Caco-2 (cell line): Measurements from ENCODE around the gene EIF2B4. TPM values are rescaled to one million over a fixed set of nuclear protein-coding genes. Genes with fewer than 3 reads are reported as not detected.
"Not testable (repeated sequence)": the region's sequence is repeated elsewhere in the genome, so short reads cannot be mapped to it uniquely, and the experiment has no call there.

Experiments used
- BruUV-seq: library from RNA; stranded (reverse); fragments of 400-500 nt; replicated peaks from 2 replicates; lab custom pipeline; 2021; lab: Mats Ljungman, UMichigan
- CTCF ChIA-PET: fragments of 300-600 bp; sonication (Branson Sonifier 250); formaldehyde crosslinking; loops from one replicate; lab custom pipeline; 2022; ENCODE audit warnings: antibody characterized with exemption; lab: Charles Lee
- POLR2A ChIA-PET: fragments of 300-600 bp; sonication (Branson Sonifier 250); formaldehyde crosslinking; loops from one replicate; lab custom pipeline; 2022; ENCODE audit warnings: antibody characterized with exemption; lab: Charles Lee
- DNase-seq, 2 experiments: peaks; one replicate each; pipeline versions ENCODE4 v3.0.0 to v3.0.0-alpha.2; 2020 to 2022
- H3K27me3 ChIP-seq: replicated peaks from 2 replicates; pipeline ENCODE4 v1.6.0; 2011; ENCODE audit warnings: low read length; ENCODE audit not compliant: control insufficient read depth, insufficient read depth
- H3K36me3 ChIP-seq: 2 replicates; pipeline ENCODE4 v1.5.1; 2011; ENCODE audit warnings: low read length; ENCODE audit not compliant: control insufficient read depth, insufficient read depth
- H3K4me1 ChIP-seq: fragments of 250-450 bp; sonication (Bioruptor Pico); 2 replicates; pipeline ENCODE4 v1.5.1; 2020; ENCODE audit warnings: mild to moderate bottlenecking
- H3K4me3 ChIP-seq: 2 replicates; pipeline ENCODE4 v1.5.1; 2011; ENCODE audit warnings: low read depth, mild to moderate bottlenecking, control low read depth, low read length
- H3K9me3 ChIP-seq: fragments of 250-450 bp; sonication (Bioruptor Pico); 2 replicates; pipeline ENCODE4 v1.5.1; 2020; ENCODE audit warnings: mild to moderate bottlenecking, moderate library complexity
- H3K27ac Mint-ChIP-seq: one replicate; pipeline ENCODE4 v1.8.0; 2022; ENCODE audit warnings: mixed read lengths; ENCODE audit not compliant: unreplicated experiment
- H3K27me3 Mint-ChIP-seq: one replicate; pipeline ENCODE4 v1.8.0; 2022; ENCODE audit warnings: mixed read lengths; ENCODE audit not compliant: insufficient read depth, unreplicated experiment
- H3K36me3 Mint-ChIP-seq: one replicate; pipeline ENCODE4 v1.8.0; 2022; ENCODE audit warnings: mild to moderate bottlenecking, mixed read lengths; ENCODE audit not compliant: insufficient read depth, unreplicated experiment
- H3K4me1 Mint-ChIP-seq: one replicate; pipeline ENCODE4 v1.8.0; 2022; ENCODE audit warnings: low read depth, mixed read lengths; ENCODE audit not compliant: unreplicated experiment
- H3K4me3 Mint-ChIP-seq: one replicate; pipeline ENCODE4 v1.8.0; 2022; ENCODE audit warnings: mild to moderate bottlenecking, moderate library complexity, mixed read lengths; ENCODE audit not compliant: unreplicated experiment
- H3K9me3 Mint-ChIP-seq: one replicate; pipeline ENCODE4 v1.8.0; 2022; ENCODE audit warnings: mixed read lengths; ENCODE audit not compliant: unreplicated experiment
- CTCF ChIP-seq, 2 experiments: fragments of 200-600 bp in 1 of 2; IDR thresholded peaks; 1 replicate in 1 of 2; 2 replicates in 1 of 2; pipeline versions ENCODE4 v1.5.1 to v1.8.0; 2011 to 2022; ENCODE audit warnings: antibody characterized with exemption in 1 of 2, control low read depth in 1 of 2, inconsistent platforms in 1 of 2, low read depth in 1 of 2, low read length in 1 of 2, mild to moderate bottlenecking in 1 of 2, moderate library complexity in 1 of 2; ENCODE audit not compliant: insufficient read depth in 1 of 2, severe bottlenecking in 1 of 2, unreplicated experiment in 1 of 2
- intact Hi-C: fragments of 100-400 bp; cut with micrococcal nuclease; formaldehyde crosslinking; loops from one replicate; pipeline ENCODE4 v1.10.0; 2022; ENCODE audit not compliant: unreplicated experiment
- total RNA-seq: library from RNA; stranded (reverse); gene quantifications from 2 replicates; pipeline ENCODE4 v1.2.3, GENCODE V29; 2022

Gene EIF2B4
- total RNA-seq, 1 experiment from 2014 or later, result 91.3 TPM

GRCh38 chr2:27320958-27321543, 49.1 kb downstream of the EIF2B4 start:
- no peaks in the 10 kb centered on the region for H3K27me3 Mint-ChIP-seq
- peaks cover 31% of the 10 kb centered on the region for H3K36me3 Mint-ChIP-seq
- CTCF ChIA-PET, result interaction anchor here (0.5 to 1.0 kb wide), 8 partner anchors 9 to 188 kb away, joined by 3 to 9 read pairs (median 3); partner anchors contain the start of genes ATRAID, EIF2B4, SLC5A6 and SNX17
- BruUV-seq, result no TSS peak
- H3K4me3 Mint-ChIP-seq, result peak overlapping the region; percentile 94
- POLR2A ChIA-PET, result interaction anchor here (0.6 kb wide), 1 partner anchor 33 kb away, joined by 3 read pairs; no protein-coding TSS in a partner anchor
- Histone ChIP-seq H3K9me3 (no peaks in the 10 kb centered on the region), H3K4me3 (peak overlapping the region; percentile 6; the same call in 1 of the 2 replicates), H3K4me1 (peaks cover 19% of the 10 kb centered on the region), H3K36me3 (no peaks in the 10 kb centered on the region), H3K27me3 (no peaks in the 10 kb centered on the region)
- peak overlapping the region; percentile 99 for H3K27ac Mint-ChIP-seq
- peaks cover 24% of the 10 kb centered on the region for H3K4me1 Mint-ChIP-seq
- H3K9me3 Mint-ChIP-seq, result no peaks in the 10 kb centered on the region
- intact Hi-C loops, result loop anchor here (1.0 kb wide), 2 partner anchors 35 to 49 kb away; partner anchors contain the start of genes EIF2B4, GTF3C2 and SNX17
- peak; percentile 91 to 95 for DNase-seq
- TF ChIP-seq CTCF (IDR thresholded peaks at IDR 0.05; ENCODE audit: insufficient read depth in 1 of 2, low read depth in 1 of 2, low read length in 1 of 2, severe bottlenecking in 1 of 2, unreplicated experiment in 1 of 2), result peak; percentile 74

GRCh38 chr2:27319839-27320238, 50.3 kb downstream of the EIF2B4 start:
- H3K27me3 ChIP-seq, H3K36me3 ChIP-seq, H3K9me3 Mint-ChIP-seq, POLR2A ChIA-PET, H3K9me3 ChIP-seq, H3K27ac Mint-ChIP-seq, H3K4me3 ChIP-seq, H3K27me3 Mint-ChIP-seq, BruUV-seq, intact Hi-C loops, H3K4me3 Mint-ChIP-seq, DNase-seq: not testable (repeated sequence)
- Mint-ChIP-seq H3K4me1 (peaks cover 24% of the 10 kb centered on the region), H3K36me3 (peaks cover 27% of the 10 kb centered on the region)
- H3K4me1 ChIP-seq, result peaks cover 19% of the 10 kb centered on the region
- CTCF ChIA-PET, result interaction anchor here (0.7 kb wide), 1 partner anchor 50 kb away, joined by 3 read pairs; no protein-coding TSS in a partner anchor

GRCh38 chr2:27316655-27317412, 53.3 kb downstream of the EIF2B4 start:
- no TSS peak for BruUV-seq
- no peak for DNase-seq
- Histone ChIP-seq H3K27me3 (no peaks in the 10 kb centered on the region; the same call in 1 of the 2 replicates), H3K4me1 (peaks cover 26% of the 10 kb centered on the region), H3K36me3 (no peaks in the 10 kb centered on the region), H3K4me3 (no peak overlapping the region), H3K9me3 (no peaks in the 10 kb centered on the region)
- intact Hi-C loops, result no loop called here
- ChIA-PET CTCF (no interaction called here), POLR2A (interaction anchor here (0.5 kb wide), 1 partner anchor 36 kb away, joined by 3 read pairs; no protein-coding TSS in a partner anchor)
- Mint-ChIP-seq H3K9me3 (no peaks in the 10 kb centered on the region), H3K4me3 (no peak overlapping the region), H3K36me3 (peaks cover 11% of the 10 kb centered on the region), H3K27me3 (no peaks in the 10 kb centered on the region), H3K4me1 (peaks cover 24% of the 10 kb centered on the region), H3K27ac (no peak overlapping the region)
- TF ChIP-seq CTCF (IDR thresholded peaks at IDR 0.05; ENCODE audit: insufficient read depth in 1 of 2, low read depth in 1 of 2, low read length in 1 of 2, severe bottlenecking in 1 of 2, unreplicated experiment in 1 of 2), result no peak
